ENCODE measurements around the gene OR52I1. TPM values are rescaled to one million over a fixed set of nuclear protein-coding genes. Genes with fewer than 3 reads are reported as not detected.

OR52I1 gene
- total RNA-seq, 2 experiments from 2014 or later = not detected

GRCh38 chr11:4619514-4619913 is 25.7 kb downstream of the OR52I1 start:
- no peak overlapping the region for H3K27ac ChIP-seq (ENCODE audit: low read depth, low read length, poor library complexity, severe bottlenecking)
- no peaks in the 10 kb centered on the region for H3K4me1 ChIP-seq (ENCODE audit: insufficient read depth, low read length, poor library complexity, severe bottlenecking)
- H3K9me3 ChIP-seq (ENCODE audit: low read length) = no peaks in the 10 kb centered on the region
- H3K36me3 ChIP-seq (ENCODE audit: insufficient read depth, low read length) = no peaks in the 10 kb centered on the region
- ChIA-PET POLR2A (no interaction called here), CTCF (ENCODE audit: unreplicated experiment) (no interaction called here)
- no peaks in the 10 kb centered on the region for H4K20me1 ChIP-seq (ENCODE audit: insufficient read depth, low read length)
- H3K4me3 ChIP-seq (ENCODE audit: low read depth, low read length, poor library complexity, severe bottlenecking) = no peak overlapping the region
- no peaks in the 10 kb centered on the region for H3K9me2 ChIP-seq (ENCODE audit: insufficient read depth, low read length)
- H2AFZ ChIP-seq (ENCODE audit: low read length) = no peak overlapping the region
- no peak for DNase-seq (ENCODE audit: low spot score)
- H3K4me2 ChIP-seq (ENCODE audit: low read length) = no peak overlapping the region
- BruUV-seq (replicated peaks) = no TSS peak
- TF ChIP-seq EZH2phosphoT487 (IDR thresholded peaks at IDR 0.05; ENCODE audit: borderline replicate concordance, low read depth, low read length) (no peak), CTCF (conservative IDR thresholded peaks at IDR 0.05; ENCODE audit: low read length) (no peak)
- intact Hi-C loops (cut with micrococcal nuclease; ENCODE audit: unreplicated experiment) = no loop called here
- no peaks in the 10 kb centered on the region for H3K79me2 ChIP-seq (ENCODE audit: insufficient read depth, low read depth, low read length)

GRCh38 chr11:4626207-4627099 is 32.6 kb downstream of the OR52I1 start:
- TF ChIP-seq CTCF (conservative IDR thresholded peaks at IDR 0.05; ENCODE audit: low read length) = peak; percentile 87
- TF ChIP-seq EZH2phosphoT487 (IDR thresholded peaks at IDR 0.05; ENCODE audit: borderline replicate concordance, low read depth, low read length) = no peak
- no peaks in the 10 kb centered on the region for H3K79me2 ChIP-seq (ENCODE audit: insufficient read depth, low read depth, low read length)
- H3K4me1 ChIP-seq (ENCODE audit: insufficient read depth, low read length, poor library complexity, severe bottlenecking) = no peaks in the 10 kb centered on the region
- no peak overlapping the region for H3K27ac ChIP-seq (ENCODE audit: low read depth, low read length, poor library complexity, severe bottlenecking)
- H4K20me1 ChIP-seq (ENCODE audit: insufficient read depth, low read length) = no peaks in the 10 kb centered on the region
- intact Hi-C loops (cut with micrococcal nuclease; ENCODE audit: unreplicated experiment) = loop anchor here (2.0 to 5.0 kb wide), 3 partner anchors 378 to 756 kb away; partner anchors contain the start of gene OR51M1
- H3K9me2 ChIP-seq (ENCODE audit: insufficient read depth, low read length) = no peaks in the 10 kb centered on the region
- CTCF ChIA-PET (ENCODE audit: unreplicated experiment) = interaction anchor here (2.2 kb wide), 1 partner anchor 11 kb away, joined by 8 read pairs; the partner anchor contains the start of gene OR51D1
- no TSS peak for BruUV-seq (replicated peaks)
- no peaks in the 10 kb centered on the region for H3K36me3 ChIP-seq (ENCODE audit: insufficient read depth, low read length)
- H3K9me3 ChIP-seq (ENCODE audit: low read length) = no peaks in the 10 kb centered on the region
- no peak overlapping the region for H3K4me3 ChIP-seq (ENCODE audit: low read depth, low read length, poor library complexity, severe bottlenecking)
- POLR2A ChIA-PET = no interaction called here
- H3K4me2 ChIP-seq (ENCODE audit: low read length) = no peak overlapping the region
- DNase-seq (ENCODE audit: low spot score) = peak; percentile 82
- H2AFZ ChIP-seq (ENCODE audit: low read length) = no peak overlapping the region

- Histone ChIP-seq H3K4me1 (ENCODE audit: insufficient read depth, low read length, poor library complexity, severe bottlenecking) (no peaks in the 10 kb centered on the region), H3K79me2 (ENCODE audit: insufficient read depth, low read depth, low read length) (no peaks in the 10 kb centered on the region), H3K36me3 (ENCODE audit: insufficient read depth, low read length) (no peaks in the 10 kb centered on the region), H3K4me2 (ENCODE audit: low read length) (no peak overlapping the region), H3K27ac (ENCODE audit: low read depth, low read length, poor library complexity, severe bottlenecking) (no peak overlapping the region), H3K9me3 (ENCODE audit: low read length) (no peaks in the 10 kb centered on the region), H2AFZ (ENCODE audit: low read length) (no peak overlapping the region), H3K4me3 (ENCODE audit: low read depth, low read length, poor library complexity, severe bottlenecking) (no peak overlapping the region), H3K9me2 (ENCODE audit: insufficient read depth, low read length) (no peaks in the 10 kb centered on the region), H4K20me1 (ENCODE audit: insufficient read depth, low read length) (no peaks in the 10 kb centered on the region)
- intact Hi-C loops (cut with micrococcal nuclease; ENCODE audit: unreplicated experiment) = no loop called here
- no TSS peak for BruUV-seq (replicated peaks)
- no peak for DNase-seq (ENCODE audit: low spot score)
- ChIA-PET POLR2A (no interaction called here), CTCF (ENCODE audit: unreplicated experiment) (interaction anchor here (0.9 kb wide), 1 partner anchor 35 kb away, joined by 3 read pairs; no protein-coding TSS in a partner anchor)
- TF ChIP-seq EZH2phosphoT487 (IDR thresholded peaks at IDR 0.05; ENCODE audit: borderline replicate concordance, low read depth, low read length) (no peak), CTCF (conservative IDR thresholded peaks at IDR 0.05; ENCODE audit: low read length) (no peak)
These were observed 42.3 kb downstream of the OR52I1 start for GRCh38 chr11:4636136-4636535.

Data from OCI-LY7 (cell line).